GM23248 (cell line): ENCODE measurements around the gene C1QL4. TPM values are rescaled to one million over a fixed set of nuclear protein-coding genes. Genes with fewer than 3 reads are reported as not detected.
"Not testable (repeated sequence)": the region's sequence is repeated elsewhere in the genome, so short reads cannot be mapped to it uniquely, and the experiment has no call there.

Experiments used
- DNase-seq: peaks from one replicate; pipeline ENCODE4 v3.0.0-alpha.2; 2015
- H2AFZ ChIP-seq: fragments of 200-600 bp; sonication (generic); 2 replicates; pipeline ENCODE4 v1.6.1; 2016; ENCODE audit warnings: antibody characterized with exemption
- H3F3A ChIP-seq: fragments of 200-600 bp; sonication (generic); 2 replicates; pipeline ENCODE4 v1.6.1; 2016; ENCODE audit warnings: mild to moderate bottlenecking, antibody characterized with exemption, mixed run types; ENCODE audit not compliant: insufficient read depth
- H3K27ac ChIP-seq: fragments of 200-600 bp; sonication (generic); 2 replicates; pipeline ENCODE4 v1.5.1; 2016; ENCODE audit warnings: mild to moderate bottlenecking
- H3K27me3 ChIP-seq: fragments of 200-600 bp; sonication (generic); replicated peaks from 2 replicates; pipeline ENCODE4 v1.6.1; 2016; ENCODE audit warnings: mild to moderate bottlenecking; ENCODE audit not compliant: insufficient read depth
- H3K36me3 ChIP-seq: fragments of 200-600 bp; sonication (generic); 2 replicates; pipeline ENCODE4 v1.6.1; 2016; ENCODE audit warnings: low read depth, mild to moderate bottlenecking
- H3K4me1 ChIP-seq: fragments of 200-600 bp; sonication (generic); 2 replicates; pipeline ENCODE4 v1.6.1; 2016; ENCODE audit warnings: mild to moderate bottlenecking; ENCODE audit not compliant: insufficient read depth
- H3K4me2 ChIP-seq: fragments of 200-600 bp; sonication (generic); one replicate; pipeline ENCODE4 v1.6.1; 2016; ENCODE audit warnings: mild to moderate bottlenecking; ENCODE audit not compliant: unreplicated experiment
- H3K4me3 ChIP-seq: fragments of 200-600 bp; sonication (generic); 2 replicates; pipeline ENCODE4 v1.5.1; 2016; ENCODE audit warnings: mild to moderate bottlenecking
- H3K79me2 ChIP-seq: fragments of 200-600 bp; sonication (generic); 2 replicates; pipeline ENCODE4 v1.6.1; 2016; ENCODE audit warnings: mild to moderate bottlenecking; ENCODE audit not compliant: insufficient read depth
- H3K9ac ChIP-seq: fragments of 200-600 bp; sonication (generic); 2 replicates; pipeline ENCODE4 v1.6.1; 2016; ENCODE audit warnings: mild to moderate bottlenecking
- H3K9me2 ChIP-seq: fragments of 200-600 bp; sonication (generic); 2 replicates; pipeline ENCODE4 v1.6.1; 2016; ENCODE audit warnings: mixed run types, mild to moderate bottlenecking, moderate library complexity; ENCODE audit not compliant: insufficient read depth
- H3K9me3 ChIP-seq: fragments of 200-600 bp; sonication (generic); one replicate; pipeline ENCODE4 v1.6.1; 2017; ENCODE audit warnings: low read depth
- H4K20me1 ChIP-seq: fragments of 200-600 bp; sonication (generic); 2 replicates; pipeline ENCODE4 v1.6.0; 2016; ENCODE audit not compliant: insufficient read depth
- EZH2 ChIP-seq: fragments of 200-600 bp; sonication (generic); IDR thresholded peaks from 2 replicates; pipeline ENCODE4 v1.6.1; 2018; ENCODE audit warnings: antibody characterized with exemption, mild to moderate bottlenecking; ENCODE audit not compliant: insufficient read depth, poor library complexity, severe bottlenecking
- EZH2phosphoT487 ChIP-seq: fragments of 200-600 bp; sonication (generic); IDR thresholded peaks from 2 replicates; pipeline ENCODE4 v1.6.1; 2018; ENCODE audit warnings: antibody characterized with exemption, moderate library complexity, mild to moderate bottlenecking, low read depth; ENCODE audit not compliant: insufficient read depth
- WGBS, 2 experiments: methylation state at CpG; one replicate each; pipeline ENCODE4 v1.1.6; 2015 to 2017; ENCODE audit warnings: low lambda C conversion rate in 2 of 2, low coverage in 1 of 2; ENCODE audit errors: missing lambda C conversion rate in 2 of 2; 5-methylcytosine and 5-hydroxymethylcytosine counted together
- in situ Hi-C: fragments of 300-500 bp; cut with MboI; formaldehyde crosslinking; loops from 2 replicates; pipeline ENCODE4 v1.15.0; 2020
- polyA plus RNA-seq: library from polyadenylated mRNA; unstranded; fragments of >200 nt; fragmentation: Nextera tagmentation; extraction: Ambion mirVana; gene quantifications from 2 replicates; pipeline ENCODE4 v1.2.1, GENCODE V29; 2016
- total RNA-seq: library from RNA; depleted of rRNA; stranded (reverse); fragments of >200 nt; shearing (Covaris generic); gene quantifications from 2 replicates; pipeline ENCODE4 v1.2.3, GENCODE V29; 2014

Gene C1QL4
- total and polyA plus RNA-seq, 2 experiments from 2014 or later = not detected

DNA sequence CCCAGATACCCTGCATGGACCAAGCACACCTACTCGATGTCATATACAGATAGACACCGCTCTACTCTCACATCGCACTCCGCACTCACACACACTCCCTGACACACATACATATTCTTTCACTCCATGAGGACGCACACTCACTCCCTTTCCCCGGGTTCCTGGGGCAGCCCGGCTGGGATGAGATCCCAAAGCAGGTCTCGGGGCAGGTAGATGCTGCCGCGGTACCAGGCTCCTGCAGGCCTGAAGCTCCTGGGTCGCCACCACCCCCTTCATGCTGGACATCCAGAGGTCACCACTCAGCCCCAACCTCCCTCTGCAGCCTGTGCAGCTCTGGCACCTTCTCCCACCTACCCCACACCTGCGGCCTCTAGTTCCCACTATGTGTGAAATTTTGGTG is 2.3 kb downstream of the C1QL4 start:
- Histone ChIP-seq H3K4me3 (no peak overlapping the region), H3K9me3 (no peaks in the 10 kb centered on the region), H4K20me1 (no peaks in the 10 kb centered on the region), H3K9ac (no peak overlapping the region), H3K27me3 (peaks cover 37% of the 10 kb centered on the region), H3F3A (no peaks in the 10 kb centered on the region), H3K27ac (no peak overlapping the region), H3K4me2 (no peak overlapping the region), H3K36me3 (no peaks in the 10 kb centered on the region), H3K79me2 (no peaks in the 10 kb centered on the region), H3K4me1 (0 out of 2 replicates have a peak, but pooled peaks cover 2% of the 10 kb centered on the region), H3K9me2 (no peaks in the 10 kb centered on the region), H2AFZ (no peak overlapping the region)
- 44 to 47% methylated on average over 12 of the region's 12 CpGs for WGBS, 2 experiments
- DNase-seq = no peak
- in situ Hi-C loops = no loop called here
- TF ChIP-seq EZH2phosphoT487 (no peak), EZH2 (no peak)

DNA sequence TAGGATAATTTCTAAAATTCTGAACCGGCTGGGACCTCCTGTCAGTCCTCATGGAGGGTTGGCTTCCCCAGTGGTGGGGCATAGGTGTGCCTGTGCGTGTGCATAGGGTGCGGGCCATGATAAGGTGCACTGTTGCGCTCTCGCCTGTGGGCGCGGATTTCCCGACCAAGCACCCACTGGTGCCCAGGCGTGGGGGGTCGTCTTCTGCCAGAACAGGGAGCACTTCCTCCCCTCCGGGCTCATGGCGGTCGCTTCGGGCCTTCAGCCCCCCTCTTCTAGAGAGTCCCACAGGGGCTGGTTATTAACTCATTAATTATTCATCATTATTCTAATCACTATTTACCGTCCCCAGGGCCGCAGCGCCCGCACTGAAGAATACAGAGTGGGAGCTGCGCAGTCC is 2.8 kb downstream of the C1QL4 start:
- no peaks in the 10 kb centered on the region for H3K9me2 ChIP-seq
- H3K36me3 ChIP-seq = no peaks in the 10 kb centered on the region
- H2AFZ ChIP-seq = no peak overlapping the region
- H3K27me3 ChIP-seq = peaks cover 37% of the 10 kb centered on the region
- H3F3A ChIP-seq = no peaks in the 10 kb centered on the region
- no peak for DNase-seq
- no peaks in the 10 kb centered on the region for H3K79me2 ChIP-seq
- TF ChIP-seq EZH2phosphoT487 = no peak
- no peak for TF ChIP-seq EZH2
- H3K4me1 ChIP-seq = 0 out of 2 replicates have a peak, but pooled peaks cover 2% of the 10 kb centered on the region
- no peak overlapping the region for H3K9ac ChIP-seq
- H3K4me3 ChIP-seq = no peak overlapping the region
- H3K9me3 ChIP-seq = no peaks in the 10 kb centered on the region
- no peak overlapping the region for H3K27ac ChIP-seq
- H4K20me1 ChIP-seq = no peaks in the 10 kb centered on the region
- no peak overlapping the region for H3K4me2 ChIP-seq
- in situ Hi-C loops = no loop called here
- 61 to 63% methylated on average over 19 of the region's 19 CpGs for WGBS, 2 experiments

DNA sequence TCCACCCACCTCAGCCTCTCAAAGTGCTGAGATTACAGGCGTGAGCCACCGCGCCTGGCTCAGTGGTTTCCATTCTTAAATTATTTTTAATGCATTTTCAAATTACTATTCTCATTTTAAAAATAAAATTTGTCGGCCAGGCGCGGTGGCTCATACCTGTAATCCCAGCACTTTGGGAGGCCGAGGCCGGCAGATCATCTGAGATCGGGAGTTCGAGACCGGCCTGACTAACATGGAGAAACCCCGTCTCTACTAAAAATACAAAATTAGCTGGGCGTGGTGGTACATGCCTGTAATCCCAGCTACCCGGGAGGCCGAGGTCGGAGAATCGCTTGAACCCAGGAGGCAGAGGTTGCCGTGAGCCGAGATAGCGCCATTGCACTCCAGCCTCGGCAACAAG is 3.2 kb downstream of the C1QL4 start:
- H3K27ac ChIP-seq, H3K4me2 ChIP-seq, H3K36me3 ChIP-seq, H2AFZ ChIP-seq, H3K9ac ChIP-seq, H3K4me3 ChIP-seq, H3K9me3 ChIP-seq, H3K9me2 ChIP-seq, H3K79me2 ChIP-seq, H3K4me1 ChIP-seq, H4K20me1 ChIP-seq, in situ Hi-C loops, DNase-seq, H3F3A ChIP-seq: not testable (repeated sequence)
- WGBS, 2 experiments = 61 to 62% methylated on average over 20 to 21 of the region's 21 CpGs
- H3K27me3 ChIP-seq = peaks cover 37% of the 10 kb centered on the region

DNA sequence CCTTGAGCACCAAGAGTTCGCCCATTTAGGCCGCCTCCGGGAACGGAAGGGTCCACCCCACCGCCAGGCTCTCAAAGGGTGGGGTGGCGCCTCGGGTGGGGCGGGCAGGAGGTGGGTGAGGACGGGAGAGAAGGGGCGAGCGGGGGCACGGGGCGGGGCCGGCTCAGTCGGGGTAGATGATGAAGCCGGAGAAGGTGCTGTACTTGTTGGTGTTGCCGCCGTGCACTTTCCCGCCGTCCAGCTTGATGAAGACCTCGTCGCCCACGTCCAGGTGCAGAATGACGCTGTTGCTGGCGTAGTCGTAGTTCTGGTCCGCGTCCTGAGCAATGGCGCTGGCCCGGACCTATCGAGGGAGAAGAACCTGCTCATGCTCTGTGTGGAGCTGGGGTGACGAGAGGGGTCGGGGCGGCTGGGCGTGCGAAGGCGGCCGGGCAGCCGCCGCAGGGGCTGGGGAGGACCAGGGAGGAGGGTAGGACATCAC is 4.1 kb downstream of the C1QL4 start:
- no peak overlapping the region for H3K4me3 ChIP-seq
- H3K27me3 ChIP-seq = peaks cover 37% of the 10 kb centered on the region
- H4K20me1 ChIP-seq = no peaks in the 10 kb centered on the region
- H3K79me2 ChIP-seq = no peaks in the 10 kb centered on the region
- DNase-seq = no peak
- H3K36me3 ChIP-seq = no peaks in the 10 kb centered on the region
- no peaks in the 10 kb centered on the region for H3K9me3 ChIP-seq
- WGBS, 2 experiments = 47 to 48% methylated on average over 14 to 40 of the region's 40 CpGs
- TF ChIP-seq EZH2 = no peak
- no peak for TF ChIP-seq EZH2phosphoT487
- no peak overlapping the region for H3K4me2 ChIP-seq
- H3K4me1 ChIP-seq = 0 out of 2 replicates have a peak, but pooled peaks cover 2% of the 10 kb centered on the region
- H3F3A ChIP-seq = no peaks in the 10 kb centered on the region
- H3K27ac ChIP-seq = no peak overlapping the region
- in situ Hi-C loops = no loop called here
- no peaks in the 10 kb centered on the region for H3K9me2 ChIP-seq
- H3K9ac ChIP-seq = no peak overlapping the region
- no peak overlapping the region for H2AFZ ChIP-seq

DNA sequence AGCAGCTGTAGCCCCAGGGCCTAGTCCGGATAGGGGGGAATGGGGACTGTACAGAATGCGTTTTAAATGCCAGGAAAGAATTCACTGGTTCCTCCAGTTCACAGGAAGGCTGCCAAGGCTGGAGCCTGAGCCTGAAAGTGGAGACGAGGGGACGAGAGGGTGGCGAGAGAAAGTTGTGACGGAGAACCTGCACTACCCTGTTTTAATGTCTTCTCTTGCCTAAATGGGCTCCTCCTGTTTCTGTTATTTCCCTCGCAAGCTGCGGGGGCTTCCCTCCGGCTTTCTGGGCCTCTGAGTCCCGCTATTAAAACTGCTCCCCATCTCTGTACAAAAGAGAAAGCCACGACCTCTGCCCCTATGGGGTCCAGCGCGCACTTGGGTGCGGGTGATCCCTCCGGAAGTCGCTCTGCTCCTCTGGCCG is 4.5 kb downstream of the C1QL4 start:
- TF ChIP-seq EZH2 (no peak), EZH2phosphoT487 (no peak)
- peaks cover 36% of the 10 kb centered on the region for H3K27me3 ChIP-seq
- WGBS, 2 experiments = 87 to 92% methylated on average over 17 of the region's 17 CpGs
- no peak overlapping the region for H3K4me3 ChIP-seq
- no peaks in the 10 kb centered on the region for H4K20me1 ChIP-seq
- H3K27ac ChIP-seq = no peak overlapping the region
- H3K9me3 ChIP-seq = no peaks in the 10 kb centered on the region
- no peak overlapping the region for H3K4me2 ChIP-seq
- DNase-seq = no peak
- H3K4me1 ChIP-seq = 0 out of 2 replicates have a peak, but pooled peaks cover 2% of the 10 kb centered on the region
- H3K36me3 ChIP-seq = no peaks in the 10 kb centered on the region
- no peaks in the 10 kb centered on the region for H3K79me2 ChIP-seq
- H3K9ac ChIP-seq = no peak overlapping the region
- no peak overlapping the region for H2AFZ ChIP-seq
- no peaks in the 10 kb centered on the region for H3F3A ChIP-seq
- in situ Hi-C loops = no loop called here
- no peaks in the 10 kb centered on the region for H3K9me2 ChIP-seq
